AML-193 (cell line): ENCODE measurements around the gene OBSL1.

Experiments
- DNase-seq, 2 experiments: peaks; one replicate each; lab custom pipeline; 2025; lab: John Stamatoyannopoulos, UW

The OBSL1 gene

GRCh38 chr2:219531639-219532377, 39.5 kb downstream of the OBSL1 start:
- DNase-seq = no peak

- DNase-seq = peak; percentile 73 to 78
Observed at GRCh38 chr2:219530048-219530963, 41.0 kb downstream of the OBSL1 start.

- no peak for DNase-seq
Observed at GRCh38 chr2:219527472-219527871, 43.9 kb downstream of the OBSL1 start.

GRCh38 chr2:219527076-219527394, 44.3 kb downstream of the OBSL1 start:
- DNase-seq = no peak

- DNase-seq = no peak
Observed at GRCh38 chr2:219526320-219527075, 44.8 kb downstream of the OBSL1 start.

- no peak for DNase-seq
Observed at GRCh38 chr2:219525533-219526232, 45.7 kb downstream of the OBSL1 start.

- no peak for DNase-seq
Observed at GRCh38 chr2:219524817-219525216, 46.5 kb downstream of the OBSL1 start.

- no peak for DNase-seq
Observed at GRCh38 chr2:219523031-219523671, 48.2 kb downstream of the OBSL1 start.

- no peak for DNase-seq
Observed at GRCh38 chr2:219522111-219523030, 49.0 kb downstream of the OBSL1 start.

GRCh38 chr2:219521066-219521880, 50.1 kb downstream of the OBSL1 start:
- DNase-seq = peak; percentile 21 to 26

- no peak for DNase-seq
Observed at GRCh38 chr2:219520079-219520478, 51.3 kb downstream of the OBSL1 start.

GRCh38 chr2:219519526-219519916, 51.8 kb downstream of the OBSL1 start:
- no peak for DNase-seq

- no peak for DNase-seq
Observed at GRCh38 chr2:219517954-219518778, 53.2 kb downstream of the OBSL1 start.

GRCh38 chr2:219516888-219517287, 54.5 kb downstream of the OBSL1 start:
- no peak for DNase-seq

GRCh38 chr2:219515874-219516629, 55.3 kb downstream of the OBSL1 start:
- no peak for DNase-seq

GRCh38 chr2:219514836-219515235, 56.5 kb downstream of the OBSL1 start:
- DNase-seq = no peak

- no peak for DNase-seq
Observed at GRCh38 chr2:219514196-219514761, 57.1 kb downstream of the OBSL1 start, which contains the start of gene ASIC4. ASIC4 (plus strand) TSS chr2:219514482; CDS start chr2:219514725, 243 bp downstream.
